HepG2 (cell line): ENCODE data around the gene SCRG1. TPM values are rescaled to one million over a fixed set of nuclear protein-coding genes. Genes with fewer than 3 reads are reported as not detected.

Experiments used
- ATAC-seq: fragments of 200-7000 bp; cut with Tn5 transposase; 3 replicates; pipeline ENCODE4 v1.9.1; 2020; ENCODE audit warnings: mild to moderate bottlenecking, moderate library complexity
- BruUV-seq: library from RNA; stranded (reverse); fragments of 400-500 nt; replicated peaks from 2 replicates; lab custom pipeline; 2021; lab: Mats Ljungman, UMichigan
- CTCF ChIA-PET: fragments of 300-600 bp; formaldehyde crosslinking; extraction: SDS; loops from one replicate; lab custom pipeline; 2021; ENCODE audit warnings: low total read pairs, inconsistent platforms, low intra/inter-chr PET ratio; lab: Yijun Ruan, JAX
- POLR2A ChIA-PET: fragments of 350-600 bp; sonication (Branson Sonifier 250); formaldehyde crosslinking; loops from one replicate; lab custom pipeline; 2020; ENCODE audit warnings: antibody characterized with exemption, inconsistent platforms; lab: Yijun Ruan, JAX
- DNase-seq: peaks from one replicate; pipeline ENCODE4 v3.0.0-alpha.2; 2015; ENCODE audit warnings: low spot score
- FAIRE-seq: peaks from 3 replicates; lab custom pipeline; 2011; peaks lifted over from hg19 to GRCh38; lab: Jason Lieb, UNC
- H2AFZ ChIP-seq: one replicate; pipeline ENCODE4 v1.6.1; 2011; ENCODE audit warnings: low read length, inconsistent platforms
- H3K27ac ChIP-seq: fragments of 300-600 bp; 3 replicates; pipeline ENCODE4 v1.8.0; 2011; ENCODE audit warnings: mixed run types, mild to moderate bottlenecking, mixed read lengths, low read length, inconsistent platforms; ENCODE audit not compliant: insufficient read depth; ENCODE audit errors: extremely low read length
- H3K27me3 ChIP-seq, 2 experiments: fragments of 200-600 bp in 1 of 2; 2 replicates in 1 of 2; 3 replicates in 1 of 2; pipeline versions ENCODE4 v1.6.0 to v1.8.0; 2011; ENCODE audit warnings: low read length in 2 of 2, mild to moderate bottlenecking in 2 of 2, moderate library complexity in 2 of 2, inconsistent platforms in 1 of 2; ENCODE audit not compliant: insufficient read depth in 2 of 2, control insufficient read depth in 1 of 2
- H3K36me3 ChIP-seq, 2 experiments: fragments of 200-600 bp in 1 of 2; replicated peaks in 1 of 2; 2 replicates in 1 of 2; 3 replicates in 1 of 2; pipeline versions ENCODE4 v1.5.1 to v1.8.0; 2011; ENCODE audit warnings: low read length in 2 of 2, inconsistent platforms in 1 of 2; ENCODE audit not compliant: insufficient read depth in 2 of 2, control insufficient read depth in 1 of 2
- H3K4me1 ChIP-seq: 2 replicates; pipeline ENCODE4 v1.5.1; 2012; ENCODE audit warnings: low read length, inconsistent platforms; ENCODE audit not compliant: insufficient read depth
- H3K4me2 ChIP-seq: 2 replicates; pipeline ENCODE4 v1.6.0; 2011; ENCODE audit warnings: low read depth, low read length, inconsistent platforms
- H3K4me3 ChIP-seq, 3 experiments: fragments of 200-600 bp in 1 of 3; sonication (generic), shearing (Covaris generic) in 1 of 3; replicated peaks in 1 of 3; 2 replicates each; pipeline ENCODE4 v1.5.1; 2011 to 2016; ENCODE audit warnings: low read length in 3 of 3, inconsistent platforms in 2 of 3, low read depth in 2 of 3, mild to moderate bottlenecking in 2 of 3, control low read depth in 1 of 3, mixed read lengths in 1 of 3; ENCODE audit not compliant: insufficient read depth in 1 of 3
- H3K79me2 ChIP-seq: one replicate; pipeline ENCODE4 v1.6.1; 2011; ENCODE audit warnings: low read length, inconsistent platforms; ENCODE audit not compliant: insufficient read depth
- H3K9ac ChIP-seq: 2 replicates; pipeline ENCODE4 v1.6.0; 2011; ENCODE audit warnings: mild to moderate bottlenecking, low read depth, low read length, inconsistent platforms; ENCODE audit not compliant: insufficient read depth
- H3K9me3 ChIP-seq: 2 replicates; pipeline ENCODE4 v1.5.1; 2012; ENCODE audit warnings: mild to moderate bottlenecking, low read length
- H4K20me1 ChIP-seq: 2 replicates; pipeline ENCODE4 v1.6.0; 2011; ENCODE audit warnings: inconsistent platforms, mild to moderate bottlenecking, low read length, moderate library complexity; ENCODE audit not compliant: insufficient read depth
- CBX5 ChIP-seq: sonication (generic); formaldehyde crosslinking; IDR thresholded peaks from 2 replicates; pipeline ENCODE4 v1.4.0; 2020; ENCODE audit warnings: missing genetic modification reagents, borderline replicate concordance
- CHD4 ChIP-seq: fragments of 200-600 bp; sonication (generic); IDR thresholded peaks from 2 replicates; pipeline ENCODE4 v1.7.0; 2017; ENCODE audit warnings: mild to moderate bottlenecking, low read length, borderline replicate concordance
- EP300 ChIP-seq, 3 experiments: sonication (generic) in 1 of 3; formaldehyde crosslinking in 1 of 3; IDR thresholded peaks; 2 replicates each; pipeline versions ENCODE4 v1.5.1 to v1.6.1; 2011 to 2020; ENCODE audit warnings: low read depth in 2 of 3, low read length in 2 of 3, borderline replicate concordance in 1 of 3, improper control_type of control experiment in 1 of 3, mild to moderate bottlenecking in 1 of 3, missing genetic modification reagents in 1 of 3, moderate library complexity in 1 of 3
- FOXM1 ChIP-seq: sonication (generic); formaldehyde crosslinking; IDR thresholded peaks from 2 replicates; pipeline ENCODE4 v1.5.0; 2020; ENCODE audit warnings: missing genetic modification reagents
- GLI4 ChIP-seq: sonication (generic); formaldehyde crosslinking; IDR thresholded peaks from 2 replicates; pipeline ENCODE4 v1.5.1; 2020; ENCODE audit warnings: missing genetic modification reagents, mild to moderate bottlenecking, moderate library complexity, borderline replicate concordance
- KDM1A ChIP-seq: IDR thresholded peaks from 2 replicates; pipeline ENCODE4 v1.6.1; 2016; ENCODE audit warnings: missing compliant biosample characterization
- RFXAP ChIP-seq: sonication (generic); formaldehyde crosslinking; IDR thresholded peaks from 2 replicates; pipeline ENCODE4 v1.4.0; 2020; ENCODE audit warnings: missing genetic modification reagents, borderline replicate concordance
- SAP130 ChIP-seq: IDR thresholded peaks from 2 replicates; pipeline ENCODE4 v1.6.1; 2016; ENCODE audit warnings: low read depth
- ZFP37 ChIP-seq: sonication (generic); formaldehyde crosslinking; IDR thresholded peaks from 2 replicates; pipeline ENCODE4 v1.4.0; 2020; ENCODE audit warnings: missing genetic modification reagents, borderline replicate concordance
- ZNF441 ChIP-seq: sonication (generic); formaldehyde crosslinking; IDR thresholded peaks from 2 replicates; pipeline ENCODE4 v1.7.0; 2021; ENCODE audit warnings: missing genetic modification reagents, borderline replicate concordance
- WGBS: methylation state at CpG from one replicate; pipeline ENCODE4 v1.1.6; 2017; ENCODE audit warnings: low lambda C conversion rate; 5-methylcytosine and 5-hydroxymethylcytosine counted together
- in situ Hi-C: cut with HindIII; loops from 2 replicates; pipeline ENCODE4 v1.10.0; 2017; ENCODE audit warnings: low pct_unique_long_range_greater_than_20kb; ENCODE audit not compliant: extremely low pct_ligation_motif_present
- intact Hi-C: fragments of 100-400 bp; cut with micrococcal nuclease; formaldehyde crosslinking; loops from one replicate; pipeline ENCODE4 v1.10.0; 2022; ENCODE audit not compliant: unreplicated experiment
- polyA plus RNA-seq, 8 experiments: library from polyadenylated mRNA; depleted of rRNA in 3 of 8; stranded (reverse) in 7 of 8; unstranded in 1 of 8; fragments of >200 nt; fragmentation: Illumina TruSeq in 4 of 8; extraction: Trizol in 4 of 8; gene quantifications; 2 replicates each; pipeline versions ENCODE4 v1.2.1 to v1.2.3, GENCODE V29; 2011 to 2016; ENCODE audit warnings: low read depth in 4 of 8, missing spikeins in 1 of 8, mixed read lengths in 1 of 8; ENCODE audit not compliant: insufficient read depth in 1 of 8
- total RNA-seq, 5 experiments: library from RNA; depleted of rRNA; stranded (reverse); fragments of >200 nt; fragmentation: Illumina TruSeq; extraction: Trizol; gene quantifications; 2 replicates each; pipeline ENCODE4 v1.2.3, GENCODE V29; 2016; ENCODE audit warnings: low read depth in 1 of 5

SCRG1 gene
- total and polyA plus RNA-seq, 2 of the 13 experiments (the other 11 are each of a cell fraction or from before 2014, with no cell fraction given): not detected

- no peak overlapping the region for H2AFZ ChIP-seq
- FAIRE-seq (no peak), DNase-seq (no peak), ATAC-seq (no peak)
- H3K4me1 ChIP-seq: no peaks in the 10 kb centered on the region
- no TSS peak for BruUV-seq
- no peak overlapping the region for H3K4me2 ChIP-seq
- no peaks in the 10 kb centered on the region for H4K20me1 ChIP-seq
- H3K9me3 ChIP-seq: no peaks in the 10 kb centered on the region
- TF ChIP-seq ZNF441 (CRISPR knock-in tag): no peak
- no peak for TF ChIP-seq EP300 (IDR thresholded peaks at IDR 0.05; ENCODE audit: low read depth in 2 of 2, low read length in 2 of 2)
- no peak for TF ChIP-seq EP300 (CRISPR knock-in tag; IDR thresholded peaks at IDR 0.05; ENCODE audit: borderline replicate concordance)
- no peak for TF ChIP-seq FOXM1 (CRISPR knock-in tag)
- TF ChIP-seq GLI4 (CRISPR knock-in tag): no peak
- no peak for TF ChIP-seq CHD4
- no peak for TF ChIP-seq ZFP37 (CRISPR knock-in tag)
- no peak for TF ChIP-seq RFXAP (CRISPR knock-in tag)
- no peak for TF ChIP-seq KDM1A (CRISPR knock-in tag)
- TF ChIP-seq SAP130 (CRISPR knock-in tag): no peak
- TF ChIP-seq CBX5 (CRISPR knock-in tag): no peak
- H3K4me3 ChIP-seq: no peak overlapping the region
- H3K79me2 ChIP-seq: no peaks in the 10 kb centered on the region
- CTCF ChIA-PET: no interaction called here
- WGBS: 9% methylated on average over 2 of the region's 2 CpGs
- H3K27me3 ChIP-seq: no peaks in the 10 kb centered on the region; a peak in 1 of 5 replicates
- in situ Hi-C loops: loop anchor here (25.0 kb wide), 1 partner anchor 391 kb away; no protein-coding TSS in a partner anchor
- no peak overlapping the region for H3K9ac ChIP-seq
- POLR2A ChIA-PET: interaction anchor here (0.8 kb wide), 1 partner anchor 33 kb away, joined by 3 read pairs; the partner anchor contains the start of gene SAP30
- H3K36me3 ChIP-seq: no peaks in the 10 kb centered on the region
- intact Hi-C loops: no loop called here
- H3K27ac ChIP-seq: no peak overlapping the region
Measured at GRCh38 chr4:173403051-173403450, 4.1 kb upstream of the SCRG1 start.
